GM19035 (cell line): ENCODE data around the gene GTPBP3.

Experiments used
- ATAC-seq: cut with Tn5 transposase; IDR thresholded peaks from one replicate; pipeline ENCODE4 v1.9.1; 2021; ENCODE audit not compliant: unreplicated experiment

The GTPBP3 gene

GRCh38 chr19:17307876-17308377 is 29.4 kb upstream of the GTPBP3 start:
- ATAC-seq, result no peak

DNA sequence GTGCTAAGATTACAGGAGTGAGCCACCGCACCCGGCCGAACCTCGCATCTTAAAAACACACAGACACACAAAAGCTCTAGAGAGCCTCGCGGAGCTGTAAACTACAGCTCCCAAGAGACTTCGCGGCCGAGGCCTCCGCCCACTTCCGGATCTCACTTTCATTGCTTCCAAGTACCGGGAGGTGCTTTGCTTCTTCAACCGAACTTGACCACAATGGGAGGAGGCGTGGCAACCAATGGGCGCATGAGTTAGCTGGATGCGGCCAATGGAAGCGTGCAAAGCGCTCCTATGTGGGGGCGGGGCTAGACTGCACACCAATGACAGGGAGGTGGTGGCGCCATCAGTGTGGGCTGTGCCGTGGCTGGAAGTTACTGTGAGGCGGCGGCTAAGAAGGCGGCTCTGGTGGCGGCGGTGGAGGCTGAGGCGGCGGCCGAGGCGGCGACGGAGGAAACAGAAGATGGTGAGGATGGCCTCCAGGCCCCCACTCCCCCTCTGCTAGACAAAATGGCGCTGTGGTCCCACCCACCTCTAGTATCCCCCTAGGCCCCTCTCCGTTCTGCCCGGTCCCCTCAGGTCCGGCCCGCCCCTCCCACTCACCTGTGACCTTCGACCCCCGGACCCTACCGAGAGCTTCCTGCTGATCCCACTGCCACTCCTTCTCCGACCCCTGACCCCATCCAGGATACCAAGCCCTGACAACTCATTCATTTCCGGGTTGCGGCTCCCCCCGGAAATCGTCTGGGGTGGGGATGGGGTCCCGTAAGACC is 28.0 kb upstream of the GTPBP3 start, which contains the start of gene DDA1:
TSS of gene DDA1 (plus strand) at position 366 of the 767 bp plus-strand sequence. CDS start at position 458, 92 bp downstream.
- peak; percentile 59 for ATAC-seq

DNA sequence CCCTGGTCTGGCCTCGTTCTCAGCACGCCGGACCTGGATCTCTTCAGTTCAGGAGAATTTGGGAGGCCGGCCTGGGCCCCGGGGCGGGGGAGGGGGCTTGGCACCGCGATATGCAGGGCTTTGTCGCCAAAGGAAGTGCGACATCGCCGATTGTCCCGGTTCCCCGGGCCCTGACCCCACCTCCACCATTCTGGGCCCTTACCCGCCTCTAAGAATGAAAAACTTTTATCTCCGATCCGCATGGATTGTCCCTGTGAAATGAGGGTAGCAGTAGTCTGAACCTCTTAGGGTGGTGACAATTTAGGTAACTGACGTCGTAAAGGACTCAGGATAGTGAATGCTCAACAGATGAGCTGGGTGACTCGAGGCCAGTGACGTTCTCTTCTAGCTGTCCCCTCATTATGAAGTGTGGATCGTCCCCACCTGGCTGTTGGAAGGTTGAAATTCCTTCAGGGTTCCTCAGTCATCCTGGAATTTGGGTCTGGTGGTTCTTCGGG is 27.3 kb upstream of the GTPBP3 start:
- no peak for ATAC-seq

DNA sequence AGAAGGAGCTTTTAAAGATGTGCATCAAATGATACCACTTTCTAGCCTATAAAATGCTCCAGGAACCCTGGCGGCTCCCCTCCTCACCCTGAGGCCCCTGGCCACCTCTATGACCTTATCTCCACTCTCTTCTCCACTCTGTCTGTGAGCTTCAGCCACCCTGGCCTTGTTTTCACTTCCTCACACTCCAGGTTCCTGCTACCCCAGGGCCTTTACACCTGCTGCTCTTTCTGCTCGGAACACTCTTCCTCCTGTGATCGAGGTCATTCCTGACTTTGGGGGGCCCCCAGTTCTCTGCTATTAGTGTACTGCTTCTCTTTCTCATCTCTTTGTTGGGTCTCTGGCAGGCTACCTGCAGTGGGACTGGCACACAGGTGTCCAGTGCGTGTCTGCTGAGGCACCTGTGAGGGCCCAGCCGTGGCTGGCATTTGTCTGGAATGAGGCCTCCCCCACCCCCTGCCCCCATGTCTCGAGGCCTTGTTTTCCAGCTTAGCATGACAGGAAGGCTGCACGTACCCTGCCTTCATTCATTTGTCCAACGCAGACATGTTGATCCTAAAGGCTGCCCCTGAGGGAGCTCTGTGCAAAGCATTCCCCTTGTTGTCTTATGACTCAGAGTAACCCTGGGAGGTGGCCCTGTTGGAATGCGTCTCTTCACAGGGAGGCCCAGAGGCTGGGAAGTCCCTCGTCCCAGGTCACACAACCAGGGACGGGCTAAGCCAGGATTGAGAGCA is 25.7 kb upstream of the GTPBP3 start:
- no peak for ATAC-seq

GRCh38 chr19:17312189-17313113 is 24.9 kb upstream of the GTPBP3 start:
- no peak for ATAC-seq

GRCh38 chr19:17314007-17314593 is 23.3 kb upstream of the GTPBP3 start:
- no peak for ATAC-seq

- no peak for ATAC-seq
Observed at GRCh38 chr19:17318966-17319365, 18.4 kb upstream of the GTPBP3 start.

GRCh38 chr19:17319473-17320238 is 17.7 kb upstream of the GTPBP3 start:
- no peak for ATAC-seq

GRCh38 chr19:17320435-17320834 is 16.9 kb upstream of the GTPBP3 start:
- ATAC-seq, result no peak

DNA sequence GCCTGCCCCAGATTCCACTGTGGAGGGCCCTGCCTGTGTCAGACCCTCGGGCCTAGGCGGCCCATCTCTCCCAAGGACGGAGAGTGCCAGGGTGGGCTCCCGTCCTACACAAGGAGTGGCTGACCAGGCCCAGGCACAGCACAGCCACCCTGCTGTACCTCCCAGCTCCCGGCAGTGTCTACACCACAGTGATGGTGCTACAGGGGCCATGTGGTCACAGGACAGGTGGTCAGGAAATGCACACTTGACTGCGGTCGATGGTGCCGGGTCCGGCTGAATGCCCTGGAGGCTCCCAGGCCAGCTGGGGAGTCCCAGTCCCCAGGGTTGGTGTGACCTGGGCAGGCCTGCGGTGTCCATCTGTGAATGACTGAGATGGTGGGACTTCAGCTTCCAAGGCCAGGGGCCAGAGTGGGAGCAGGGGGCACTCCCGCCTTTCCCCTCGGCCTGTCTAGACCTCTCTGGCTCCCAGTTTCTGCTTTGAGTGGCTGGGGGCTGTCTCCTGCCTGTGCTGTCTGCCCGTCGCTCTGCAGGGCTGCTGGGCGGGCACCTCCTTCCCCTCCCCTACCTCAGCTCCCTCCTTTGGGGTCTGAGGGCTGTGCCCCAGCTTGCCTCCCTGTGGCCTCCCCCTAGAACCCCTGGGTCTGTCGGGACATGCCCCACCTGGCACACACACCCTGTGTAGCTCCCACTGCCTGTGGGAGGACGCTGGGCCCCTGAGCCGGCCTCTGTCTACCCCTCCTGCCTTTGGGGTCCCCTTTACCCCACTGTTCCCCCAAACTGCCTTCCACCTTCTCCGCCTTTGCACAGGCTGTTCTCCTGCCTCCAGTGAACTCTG is 15.5 kb upstream of the GTPBP3 start:
- no peak for ATAC-seq

DNA sequence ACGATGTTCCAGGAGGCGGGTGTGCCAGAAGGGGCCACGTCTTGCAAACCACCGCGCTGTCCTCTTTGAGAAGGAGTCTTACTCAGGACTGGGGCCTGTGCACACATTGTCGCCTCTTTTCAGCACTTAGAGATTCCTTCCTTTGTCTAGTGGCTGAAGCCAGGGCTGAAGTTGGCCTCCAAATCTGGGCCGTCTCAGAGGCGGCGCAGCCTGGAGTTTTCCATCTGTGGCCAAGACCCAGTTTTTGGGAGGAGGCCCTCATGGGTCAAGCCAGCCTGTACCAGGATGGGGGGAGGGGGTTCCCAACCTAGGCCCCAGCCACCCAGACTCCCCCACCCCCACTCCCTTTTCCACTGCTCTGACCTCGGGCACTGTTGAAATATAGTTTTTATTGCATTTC is 14.5 kb upstream of the GTPBP3 start:
- ATAC-seq, result no peak

- ATAC-seq, result no peak
Observed at GRCh38 chr19:17323300-17323963, 13.9 kb upstream of the GTPBP3 start.

DNA sequence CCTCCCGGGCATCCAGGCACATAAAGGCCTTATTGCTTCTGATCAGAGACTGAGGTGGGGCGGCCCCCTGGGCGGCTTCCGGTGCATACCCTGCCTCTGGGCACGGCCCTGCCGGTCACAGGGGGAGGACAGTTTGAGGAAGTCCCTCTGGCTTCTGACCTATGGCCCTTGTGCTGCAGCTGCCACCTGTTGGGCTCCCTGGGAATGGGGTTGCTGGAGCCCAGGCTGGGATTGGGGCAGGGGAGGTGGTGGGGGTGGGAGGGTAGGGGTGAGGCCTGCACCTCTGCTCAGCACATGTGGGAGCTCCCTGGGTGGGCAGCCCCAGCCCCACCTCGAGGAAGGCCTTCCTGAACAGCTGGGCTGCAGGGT is 13.4 kb upstream of the GTPBP3 start:
- ATAC-seq, result no peak

DNA sequence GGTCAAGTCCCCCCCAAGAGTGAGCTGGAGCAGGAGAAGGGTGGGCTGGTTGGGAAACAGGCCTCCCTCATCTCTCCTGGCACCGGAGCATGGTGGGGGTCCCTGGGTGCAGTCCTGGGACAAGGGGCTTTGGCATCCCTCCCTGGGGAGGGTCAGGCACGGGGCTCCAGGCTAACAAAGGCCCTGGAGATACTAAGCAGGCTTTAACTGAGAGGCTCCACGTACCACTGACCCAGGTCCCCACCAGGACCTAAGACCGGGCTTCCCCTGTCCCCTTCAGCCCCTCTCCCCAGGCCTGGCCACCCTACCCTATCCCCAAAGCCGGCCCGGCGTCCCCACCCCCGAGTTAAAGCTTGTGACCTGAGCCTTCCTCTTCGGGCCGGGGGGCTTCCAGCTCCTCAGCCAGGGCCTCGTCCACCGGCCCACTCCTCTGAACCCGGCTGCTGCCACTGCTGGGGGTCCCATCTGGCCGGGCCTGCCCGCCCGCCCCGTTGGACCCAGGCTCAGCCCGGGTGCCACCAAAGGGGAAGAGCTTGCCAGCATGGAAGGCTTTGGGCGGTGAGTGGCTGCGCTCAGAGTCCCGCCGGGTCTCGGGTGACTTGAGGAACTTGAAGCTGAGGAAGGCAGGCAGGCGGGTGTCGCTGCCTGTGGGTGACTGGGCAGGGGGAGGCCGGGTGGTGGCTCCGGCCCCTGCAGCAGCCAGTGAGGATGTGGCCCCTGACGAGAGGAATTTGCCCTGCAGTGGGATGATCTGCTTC is 12.8 kb upstream of the GTPBP3 start:
- ATAC-seq, result no peak

DNA sequence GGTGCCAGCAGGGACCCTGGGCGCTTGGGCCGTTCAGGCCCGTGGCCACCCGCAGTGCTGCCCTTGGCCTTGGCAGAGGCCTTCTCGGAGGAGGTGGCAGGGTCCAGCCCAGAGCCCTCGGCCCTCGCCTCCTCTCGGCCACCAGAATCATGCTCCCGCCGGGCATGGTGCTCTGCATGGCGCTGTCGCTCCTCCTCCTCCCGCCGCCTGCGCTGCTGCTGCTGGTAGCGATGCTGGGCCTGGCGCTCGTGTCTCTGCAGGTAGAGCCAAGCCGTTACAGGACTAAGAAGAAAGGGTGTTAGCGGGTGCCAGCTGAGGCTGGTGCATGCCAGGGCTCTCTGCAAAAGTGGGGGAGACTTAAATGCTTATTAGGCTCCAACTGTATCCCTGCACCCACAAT is 12.2 kb upstream of the GTPBP3 start:
- ATAC-seq, result no peak

GRCh38 chr19:17325881-17326594 is 11.3 kb upstream of the GTPBP3 start:
- ATAC-seq, result no peak

- no peak for ATAC-seq
Observed at GRCh38 chr19:17326595-17326966, 10.8 kb upstream of the GTPBP3 start.
